Measurements from ENCODE around the gene OPCML.

Gene OPCML

DNA sequence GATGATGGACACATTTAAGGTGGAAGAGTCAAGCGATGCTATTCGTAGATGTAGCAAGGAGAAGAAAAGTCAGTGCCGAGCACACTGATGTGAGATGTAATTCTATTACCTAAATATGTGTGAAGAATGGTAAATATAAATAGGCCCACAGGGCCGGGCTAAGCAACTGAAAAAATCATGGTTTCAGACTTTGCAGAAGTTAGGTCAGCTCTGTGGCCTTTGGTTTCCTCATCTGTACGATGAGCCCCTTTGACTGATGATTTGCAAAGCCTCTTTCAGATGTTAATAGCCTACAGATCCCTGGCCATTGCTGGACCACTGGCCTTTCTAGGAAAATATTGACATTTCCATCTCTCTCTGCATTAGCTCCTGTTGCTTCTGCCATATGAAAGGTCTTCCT is 570.8 kb downstream of the OPCML start:
- H3K4me3 ChIP-seq (ENCODE audit: low read length) = no peak overlapping the region
- no peak for DNase-seq (ENCODE audit: low read depth)
- TF ChIP-seq, protein P1, sequence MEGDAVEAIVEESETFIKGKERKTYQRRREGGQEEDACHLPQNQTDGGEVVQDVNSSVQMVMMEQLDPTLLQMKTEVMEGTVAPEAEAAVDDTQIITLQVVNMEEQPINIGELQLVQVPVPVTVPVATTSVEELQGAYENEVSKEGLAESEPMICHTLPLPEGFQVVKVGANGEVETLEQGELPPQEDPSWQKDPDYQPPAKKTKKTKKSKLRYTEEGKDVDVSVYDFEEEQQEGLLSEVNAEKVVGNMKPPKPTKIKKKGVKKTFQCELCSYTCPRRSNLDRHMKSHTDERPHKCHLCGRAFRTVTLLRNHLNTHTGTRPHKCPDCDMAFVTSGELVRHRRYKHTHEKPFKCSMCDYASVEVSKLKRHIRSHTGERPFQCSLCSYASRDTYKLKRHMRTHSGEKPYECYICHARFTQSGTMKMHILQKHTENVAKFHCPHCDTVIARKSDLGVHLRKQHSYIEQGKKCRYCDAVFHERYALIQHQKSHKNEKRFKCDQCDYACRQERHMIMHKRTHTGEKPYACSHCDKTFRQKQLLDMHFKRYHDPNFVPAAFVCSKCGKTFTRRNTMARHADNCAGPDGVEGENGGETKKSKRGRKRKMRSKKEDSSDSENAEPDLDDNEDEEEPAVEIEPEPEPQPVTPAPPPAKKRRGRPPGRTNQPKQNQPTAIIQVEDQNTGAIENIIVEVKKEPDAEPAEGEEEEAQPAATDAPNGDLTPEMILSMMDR (conservative IDR thresholded peaks at IDR 0.05; ENCODE audit: low read length) = no peak

DNA sequence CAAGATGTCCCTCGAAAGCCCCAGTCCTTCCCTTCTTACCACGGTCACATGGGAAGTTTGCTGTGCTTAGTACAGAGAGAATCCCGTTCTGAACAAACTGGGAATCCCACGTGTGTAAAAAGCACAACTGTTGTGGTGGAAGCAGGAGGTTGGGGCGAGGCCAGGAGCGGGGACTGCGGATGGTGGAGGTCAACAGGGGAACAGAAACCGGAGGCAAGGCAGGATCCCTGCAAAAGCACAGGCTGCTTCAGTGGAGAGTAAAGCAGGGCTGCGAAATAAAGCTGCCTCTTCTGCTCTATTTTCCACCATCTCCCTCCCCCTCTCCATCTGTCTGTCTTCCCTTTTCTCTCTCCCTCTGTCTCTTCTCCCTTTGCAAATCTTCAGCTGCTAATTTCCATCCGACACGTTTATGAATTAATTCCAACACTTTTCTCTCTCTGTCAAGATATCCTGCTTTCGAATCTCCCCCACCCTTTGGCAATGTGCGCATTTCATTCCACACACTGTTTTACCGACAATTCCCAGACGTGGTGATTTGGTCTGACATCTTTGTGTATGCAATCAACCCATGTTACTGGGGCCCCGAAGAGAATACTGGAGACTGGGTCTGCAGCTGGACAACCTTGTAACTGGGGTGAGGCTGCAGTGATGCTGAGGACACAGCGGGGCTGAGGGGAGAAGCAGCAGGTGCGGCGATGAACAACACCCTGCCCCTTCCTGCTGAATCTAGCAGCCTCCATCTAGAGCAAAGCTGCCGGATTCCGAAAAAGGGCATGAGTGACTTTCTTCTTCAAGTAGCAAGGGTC is 571.8 kb downstream of the OPCML start:
- TF ChIP-seq, protein P1 (conservative IDR thresholded peaks at IDR 0.05; ENCODE audit: low read length) = no peak
- H3K4me3 ChIP-seq (ENCODE audit: low read length) = no peak overlapping the region
- no peak for DNase-seq (ENCODE audit: low read depth)

DNA sequence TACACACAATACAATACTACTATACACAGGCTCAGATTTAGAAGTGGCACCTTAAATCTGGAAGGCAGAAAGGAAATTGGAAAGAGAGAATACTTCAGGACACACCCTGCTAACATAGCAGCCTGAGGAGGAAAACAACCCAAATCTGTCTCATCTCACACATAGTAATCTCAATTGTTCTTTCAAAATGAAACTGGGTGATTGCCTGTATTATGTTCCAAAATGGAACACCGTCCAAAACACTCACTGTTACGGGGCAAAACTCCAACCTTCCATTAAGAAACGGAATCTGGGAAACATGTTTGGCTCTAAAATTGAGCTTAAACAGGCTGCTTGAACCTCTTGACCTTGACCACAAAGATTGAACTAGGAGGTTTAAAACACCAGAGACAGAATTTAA is 572.6 kb downstream of the OPCML start:
- peak; percentile 6 for DNase-seq (ENCODE audit: low read depth)
- TF ChIP-seq, protein P1 (conservative IDR thresholded peaks at IDR 0.05; ENCODE audit: low read length) = no peak
- no peak overlapping the region for H3K4me3 ChIP-seq (ENCODE audit: low read length)

DNA sequence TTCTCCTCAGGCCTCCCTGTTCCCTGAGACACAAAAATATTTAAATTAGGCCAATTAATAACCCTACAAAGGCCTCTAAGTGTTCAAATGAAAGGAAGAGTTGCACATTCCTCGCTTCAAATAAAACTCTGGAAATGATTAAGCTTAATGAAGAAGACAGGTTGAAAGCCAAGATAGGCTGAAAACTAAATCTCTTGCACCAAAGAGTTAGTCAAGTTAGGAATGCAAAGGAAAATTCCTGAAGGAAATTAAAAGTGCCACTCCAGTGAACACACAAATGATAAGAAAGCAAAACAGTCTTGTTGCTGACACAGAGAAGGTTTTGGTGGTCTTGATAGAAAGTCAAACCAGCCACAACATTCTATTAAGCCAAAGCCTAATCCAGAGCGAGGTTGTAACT is 574.4 kb downstream of the OPCML start:
- DNase-seq (ENCODE audit: low read depth) = no peak
- H3K4me3 ChIP-seq (ENCODE audit: low read length) = no peak overlapping the region

DNA sequence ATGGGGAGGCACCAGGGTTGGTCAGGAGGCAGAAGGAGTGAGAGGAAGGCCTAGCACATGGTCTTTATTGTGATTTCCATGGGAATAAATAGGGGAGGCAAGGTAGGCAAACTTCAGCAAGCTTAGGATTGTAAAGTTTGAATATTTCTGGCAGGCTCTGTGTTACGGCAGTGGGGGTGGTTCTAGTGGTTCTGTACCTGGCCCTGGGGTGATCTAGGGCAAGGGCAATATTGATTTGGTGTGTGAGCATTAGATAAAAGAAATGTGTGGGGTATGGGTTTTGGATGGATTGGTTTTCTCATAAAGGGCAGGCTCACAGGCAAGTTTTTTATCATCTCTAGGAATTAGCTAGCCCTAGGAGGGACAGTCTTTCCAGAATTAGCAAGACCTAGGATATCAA is 584.0 kb downstream of the OPCML start:
- TF ChIP-seq, protein P1 (conservative IDR thresholded peaks at IDR 0.05; ENCODE audit: low read length) = no peak
- H3K4me3 ChIP-seq (ENCODE audit: low read length) = no peak overlapping the region
- no peak for DNase-seq (ENCODE audit: low read depth)

More for the DNA sequence above, 574.4 kb downstream of the OPCML start:
- TF ChIP-seq, protein P1 (conservative IDR thresholded peaks at IDR 0.05; ENCODE audit: low read length) = no peak

DNA sequence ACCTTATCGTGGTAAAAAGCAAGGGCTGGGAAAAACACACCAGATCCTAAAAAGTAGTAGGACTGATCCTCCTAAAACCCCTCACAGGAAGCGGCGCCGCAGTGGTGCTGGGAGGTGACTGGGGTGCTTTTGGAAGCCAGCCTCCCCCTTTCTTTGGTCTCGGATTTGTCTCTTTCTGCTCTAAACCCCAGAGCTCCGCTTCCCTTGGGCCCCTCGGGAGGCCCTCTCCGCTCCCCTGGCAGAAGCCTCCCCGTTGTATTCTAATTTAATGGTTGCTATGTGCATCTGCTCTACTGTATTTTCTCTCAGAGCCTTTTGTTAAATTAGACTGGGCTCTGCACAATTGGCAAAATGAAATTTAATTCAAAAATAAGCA is 587.7 kb downstream of the OPCML start:
- H3K4me3 ChIP-seq (ENCODE audit: low read length) = no peak overlapping the region; the same call in 1 of the 2 replicates
- TF ChIP-seq, protein P1 (conservative IDR thresholded peaks at IDR 0.05; ENCODE audit: low read length) = no peak
- no peak for DNase-seq (ENCODE audit: low read depth)

Measured in AG10803 (cell line).